ENCODE results near the gene ARHGAP32.

The ARHGAP32 gene

DNA sequence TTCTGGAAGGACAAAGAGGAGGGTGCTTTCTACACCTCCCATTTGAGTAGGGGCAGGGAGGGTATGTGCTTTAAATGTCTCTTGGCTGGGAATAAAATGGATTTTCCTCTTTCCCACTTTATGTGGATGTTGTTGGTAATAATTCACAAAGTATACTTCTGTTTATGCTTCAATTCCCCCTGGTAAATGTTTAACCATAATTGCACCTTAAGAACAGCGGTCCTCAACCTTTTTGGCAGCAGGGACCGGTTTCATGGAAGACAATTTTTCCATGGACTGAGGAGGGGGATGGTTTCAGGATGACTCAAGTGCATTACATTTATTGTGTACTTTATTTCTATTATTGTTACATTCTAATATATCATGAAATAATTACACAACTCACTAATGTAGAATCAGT lies 245.5 kb downstream of the ARHGAP32 start:
- Histone ChIP-seq H3K9me3 (ENCODE audit: control insufficient read depth, low read depth, low read length) (no peaks in the 10 kb centered on the region), H3K36me3 (ENCODE audit: control insufficient read depth, low read depth, low read length) (no peaks in the 10 kb centered on the region), H3K4me1 (ENCODE audit: control insufficient read depth, low read depth, low read length) (no peaks in the 10 kb centered on the region), H3K27ac (ENCODE audit: low read length) (no peak overlapping the region), H3K27me3 (ENCODE audit: control insufficient read depth, insufficient read depth, low read length) (no peaks in the 10 kb centered on the region), H3K9ac (ENCODE audit: low read length) (no peak overlapping the region), H3K4me3 (ENCODE audit: low read length) (no peak overlapping the region)

DNA sequence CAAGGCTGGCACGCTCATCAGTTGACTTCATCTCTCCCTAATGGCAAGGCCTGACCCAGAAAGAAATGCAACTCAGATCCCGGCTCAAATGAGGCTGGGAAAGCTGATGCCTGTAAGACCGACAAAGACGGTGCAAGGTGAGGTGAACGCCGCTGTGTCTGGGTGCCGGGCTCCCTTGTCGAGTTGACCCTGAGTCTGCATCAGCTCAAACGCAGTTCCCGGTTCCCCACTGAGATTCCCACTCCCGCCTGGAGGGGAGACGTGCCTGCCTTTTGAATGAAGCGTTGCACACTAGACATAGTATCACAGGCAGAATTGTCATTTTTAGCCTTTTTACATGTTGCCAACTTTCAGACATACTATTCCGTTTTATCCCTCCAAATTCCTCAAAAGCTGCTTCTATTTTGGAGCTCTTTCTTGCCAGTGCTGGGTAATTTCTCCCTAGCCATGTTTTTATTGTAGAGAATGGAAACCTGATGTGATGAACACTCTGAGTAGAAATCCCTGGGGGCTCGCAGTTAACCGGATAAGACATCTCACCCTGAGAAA lies 248.6 kb downstream of the ARHGAP32 start:
- Histone ChIP-seq H3K4me3 (ENCODE audit: low read length) (no peak overlapping the region), H3K4me1 (ENCODE audit: control insufficient read depth, low read depth, low read length) (no peaks in the 10 kb centered on the region), H3K27me3 (ENCODE audit: control insufficient read depth, insufficient read depth, low read length) (no peaks in the 10 kb centered on the region), H3K9ac (ENCODE audit: low read length) (no peak overlapping the region), H3K36me3 (ENCODE audit: control insufficient read depth, low read depth, low read length) (no peaks in the 10 kb centered on the region), H3K9me3 (ENCODE audit: control insufficient read depth, low read depth, low read length) (no peaks in the 10 kb centered on the region), H3K27ac (ENCODE audit: low read length) (no peak overlapping the region)

DNA sequence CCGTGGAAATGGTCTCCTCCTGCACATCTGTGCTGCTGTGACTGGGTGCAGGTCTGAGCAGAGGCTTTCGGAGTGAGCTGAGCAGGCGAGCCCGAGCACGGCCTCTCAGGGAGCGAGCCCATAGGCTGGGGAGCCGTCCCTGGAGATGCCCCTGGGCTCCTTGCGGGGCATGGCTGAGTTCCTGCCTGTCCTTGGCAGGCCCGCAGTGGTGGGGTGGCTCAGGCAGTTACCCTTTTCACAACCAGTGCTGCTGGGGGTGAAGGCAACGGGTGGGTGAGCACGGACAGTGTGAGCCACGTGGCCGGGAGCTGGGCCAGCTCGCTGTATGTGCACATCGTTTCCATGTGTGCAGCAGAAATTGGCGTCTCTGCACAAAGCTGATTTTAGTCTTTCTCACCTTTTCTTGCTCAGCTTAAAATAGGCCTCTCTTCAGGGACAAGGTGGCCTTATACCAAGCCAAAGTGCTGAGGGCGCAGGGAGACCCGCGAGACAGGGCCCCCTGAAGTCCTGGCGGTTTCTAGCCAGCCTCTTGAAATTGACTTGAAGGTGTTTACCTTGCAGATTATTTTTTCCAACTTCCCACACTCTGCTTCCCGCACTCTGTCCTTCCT lies 249.2 kb downstream of the ARHGAP32 start, which contains the start of gene TP53AIP1:
Gene TP53AIP1 (minus strand): TSS at position 55 of the 611 bp plus-strand sequence. CDS start 5,053 bp downstream, outside the sequence.
- H3K4me1 ChIP-seq (ENCODE audit: control insufficient read depth, low read depth, low read length) = no peaks in the 10 kb centered on the region
- no peaks in the 10 kb centered on the region for H3K36me3 ChIP-seq (ENCODE audit: control insufficient read depth, low read depth, low read length)
- H3K27me3 ChIP-seq (ENCODE audit: control insufficient read depth, insufficient read depth, low read length) = no peaks in the 10 kb centered on the region
- H3K9ac ChIP-seq (ENCODE audit: low read length) = no peak within 1 kb of the TSS
- H3K27ac ChIP-seq (ENCODE audit: low read length) = no peak within 1 kb of the TSS
- H3K9me3 ChIP-seq (ENCODE audit: control insufficient read depth, low read depth, low read length) = no peaks in the 10 kb centered on the region
- H3K4me3 ChIP-seq (ENCODE audit: low read length) = no peak within 1 kb of the TSS

DNA sequence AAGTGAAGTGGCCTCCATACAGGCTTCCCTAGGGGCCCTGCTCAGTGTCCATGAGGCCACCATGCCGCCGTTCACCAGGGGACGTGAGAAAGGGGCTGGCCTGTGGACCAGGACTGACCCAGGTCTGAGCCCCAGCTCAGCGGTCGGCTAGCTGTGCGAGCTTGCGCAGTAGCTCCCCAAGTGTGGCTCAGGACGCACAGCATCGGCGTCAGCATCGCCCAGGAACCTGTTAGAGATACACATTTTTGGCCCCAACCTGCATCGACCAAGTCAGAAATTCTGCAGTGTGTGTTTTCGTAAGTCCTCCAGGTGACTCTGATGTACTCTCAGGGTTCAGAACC lies 249.9 kb downstream of the ARHGAP32 start:
- H3K27ac ChIP-seq (ENCODE audit: low read length) = no peak overlapping the region
- no peak overlapping the region for H3K4me3 ChIP-seq (ENCODE audit: low read length)
- H3K27me3 ChIP-seq (ENCODE audit: control insufficient read depth, insufficient read depth, low read length) = no peaks in the 10 kb centered on the region
- H3K4me1 ChIP-seq (ENCODE audit: control insufficient read depth, low read depth, low read length) = peaks cover 4% of the 10 kb centered on the region
- H3K9ac ChIP-seq (ENCODE audit: low read length) = no peak overlapping the region
- H3K36me3 ChIP-seq (ENCODE audit: control insufficient read depth, low read depth, low read length) = no peaks in the 10 kb centered on the region
- no peaks in the 10 kb centered on the region for H3K9me3 ChIP-seq (ENCODE audit: control insufficient read depth, low read depth, low read length)

DNA sequence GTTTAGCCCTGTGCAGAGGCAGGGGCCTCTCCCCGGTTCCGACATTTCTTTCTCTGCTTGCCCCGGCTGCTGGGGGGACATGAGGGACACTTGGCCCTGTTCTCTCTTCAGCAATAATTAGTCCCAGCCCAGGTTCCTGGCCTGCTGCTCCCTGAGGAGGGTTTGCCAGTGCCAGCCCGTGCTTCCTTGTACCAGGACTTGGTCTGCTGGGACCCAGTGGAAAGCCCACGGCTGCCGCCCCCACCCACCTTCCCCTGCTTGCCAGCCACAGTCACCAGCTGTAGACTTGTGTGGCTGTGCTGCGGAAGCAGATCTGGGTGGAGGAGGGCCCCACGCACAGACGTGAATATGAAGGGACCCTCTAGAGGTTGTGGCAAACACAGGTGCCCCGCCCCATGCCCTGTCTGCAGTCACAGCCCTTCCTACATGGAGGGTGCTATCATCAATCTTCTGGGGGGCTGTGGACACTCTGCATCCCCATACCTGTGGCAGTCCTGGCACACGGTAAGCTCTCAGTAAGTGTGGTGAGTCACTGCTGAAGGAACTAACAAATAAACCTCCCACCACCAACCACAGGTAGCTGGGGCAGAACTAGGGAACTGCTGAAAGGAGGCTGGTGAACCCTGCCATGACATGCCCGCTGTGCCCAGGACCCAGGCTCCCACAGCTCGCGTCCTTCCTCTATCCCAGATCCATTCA lies 250.4 kb downstream of the ARHGAP32 start:
- H3K4me1 ChIP-seq (ENCODE audit: control insufficient read depth, low read depth, low read length) = peaks cover 10% of the 10 kb centered on the region
- H3K36me3 ChIP-seq (ENCODE audit: control insufficient read depth, low read depth, low read length) = no peaks in the 10 kb centered on the region
- no peak overlapping the region for H3K4me3 ChIP-seq (ENCODE audit: low read length)
- no peak overlapping the region for H3K9ac ChIP-seq (ENCODE audit: low read length)
- no peak overlapping the region for H3K27ac ChIP-seq (ENCODE audit: low read length)
- no peaks in the 10 kb centered on the region for H3K9me3 ChIP-seq (ENCODE audit: control insufficient read depth, low read depth, low read length)
- no peaks in the 10 kb centered on the region for H3K27me3 ChIP-seq (ENCODE audit: control insufficient read depth, insufficient read depth, low read length)

DNA sequence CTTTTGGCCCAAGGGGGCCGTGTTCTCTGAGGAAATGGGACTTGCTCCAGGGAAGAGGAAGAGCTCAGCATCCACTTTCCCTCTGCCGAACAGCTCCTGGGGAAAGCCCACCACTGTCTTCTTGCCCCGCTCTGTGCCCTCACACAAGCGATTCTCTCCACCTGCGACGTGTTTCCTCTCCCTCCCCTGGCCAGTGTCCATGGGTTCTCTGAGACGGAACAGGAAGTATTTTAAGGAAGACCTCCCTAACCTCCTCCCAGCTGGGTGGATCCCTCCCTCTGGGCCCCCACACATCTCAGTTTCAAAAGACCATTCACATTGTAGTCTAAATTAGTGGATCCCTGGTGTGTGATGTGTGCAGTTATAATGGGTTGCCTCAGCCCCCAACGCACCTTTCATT lies 251.0 kb downstream of the ARHGAP32 start:
- Histone ChIP-seq H3K4me3 (ENCODE audit: low read length) (no peak overlapping the region), H3K9me3 (ENCODE audit: control insufficient read depth, low read depth, low read length) (no peaks in the 10 kb centered on the region), H3K27ac (ENCODE audit: low read length) (no peak overlapping the region), H3K36me3 (ENCODE audit: control insufficient read depth, low read depth, low read length) (no peaks in the 10 kb centered on the region), H3K27me3 (ENCODE audit: control insufficient read depth, insufficient read depth, low read length) (no peaks in the 10 kb centered on the region), H3K9ac (ENCODE audit: low read length) (no peak overlapping the region), H3K4me1 (ENCODE audit: control insufficient read depth, low read depth, low read length) (peaks cover 15% of the 10 kb centered on the region)

DNA sequence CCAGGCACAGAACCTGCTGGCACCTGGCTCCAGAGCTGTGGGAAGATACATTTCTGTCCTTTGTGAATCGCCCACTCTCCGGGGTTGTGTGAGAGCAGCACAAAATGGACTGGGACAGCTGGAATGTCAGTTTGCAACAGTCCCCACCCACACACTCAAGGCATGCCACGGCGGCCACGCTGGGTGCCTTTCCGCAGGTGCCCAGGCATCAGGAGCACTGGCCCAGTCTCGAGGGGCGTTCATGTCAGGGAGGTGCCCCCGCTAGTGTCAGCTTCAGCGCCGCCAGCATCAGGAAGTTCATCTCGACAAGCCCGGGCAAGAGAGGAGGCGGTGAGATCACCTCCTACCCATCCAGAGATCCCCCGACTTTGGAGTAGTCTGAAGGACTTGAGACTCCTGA lies 251.5 kb downstream of the ARHGAP32 start:
- Histone ChIP-seq H3K27ac (ENCODE audit: low read length) (no peak overlapping the region), H3K4me1 (ENCODE audit: control insufficient read depth, low read depth, low read length) (peaks cover 15% of the 10 kb centered on the region), H3K9me3 (ENCODE audit: control insufficient read depth, low read depth, low read length) (no peaks in the 10 kb centered on the region), H3K36me3 (ENCODE audit: control insufficient read depth, low read depth, low read length) (no peaks in the 10 kb centered on the region), H3K4me3 (ENCODE audit: low read length) (no peak overlapping the region), H3K27me3 (ENCODE audit: control insufficient read depth, insufficient read depth, low read length) (no peaks in the 10 kb centered on the region), H3K9ac (ENCODE audit: low read length) (no peak overlapping the region)

DNA sequence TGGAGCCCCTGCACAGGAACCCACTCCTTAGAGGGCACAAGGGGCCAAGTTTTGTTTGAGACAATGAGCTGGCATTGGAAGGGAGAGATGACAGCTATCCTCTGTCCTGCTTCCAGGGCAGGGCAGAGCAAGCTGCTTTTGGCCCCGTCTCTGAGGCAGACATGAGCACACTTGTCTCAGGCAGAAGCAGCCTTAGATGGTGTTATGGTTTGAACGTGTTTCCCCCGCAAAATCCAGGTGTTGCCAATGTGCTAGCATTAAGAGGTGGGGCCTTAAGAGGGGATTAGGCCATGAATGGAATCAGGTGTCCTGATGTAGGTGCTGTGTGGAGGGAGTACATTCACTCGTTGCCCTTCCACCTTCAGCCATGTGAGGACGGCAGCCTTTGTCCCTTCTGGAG lies 252.0 kb downstream of the ARHGAP32 start:
- Histone ChIP-seq H3K4me1 (ENCODE audit: control insufficient read depth, low read depth, low read length) (peaks cover 15% of the 10 kb centered on the region), H3K27ac (ENCODE audit: low read length) (no peak overlapping the region), H3K9ac (ENCODE audit: low read length) (no peak overlapping the region), H3K27me3 (ENCODE audit: control insufficient read depth, insufficient read depth, low read length) (no peaks in the 10 kb centered on the region), H3K9me3 (ENCODE audit: control insufficient read depth, low read depth, low read length) (no peaks in the 10 kb centered on the region), H3K4me3 (ENCODE audit: low read length) (no peak overlapping the region), H3K36me3 (ENCODE audit: control insufficient read depth, low read depth, low read length) (no peaks in the 10 kb centered on the region)

DNA sequence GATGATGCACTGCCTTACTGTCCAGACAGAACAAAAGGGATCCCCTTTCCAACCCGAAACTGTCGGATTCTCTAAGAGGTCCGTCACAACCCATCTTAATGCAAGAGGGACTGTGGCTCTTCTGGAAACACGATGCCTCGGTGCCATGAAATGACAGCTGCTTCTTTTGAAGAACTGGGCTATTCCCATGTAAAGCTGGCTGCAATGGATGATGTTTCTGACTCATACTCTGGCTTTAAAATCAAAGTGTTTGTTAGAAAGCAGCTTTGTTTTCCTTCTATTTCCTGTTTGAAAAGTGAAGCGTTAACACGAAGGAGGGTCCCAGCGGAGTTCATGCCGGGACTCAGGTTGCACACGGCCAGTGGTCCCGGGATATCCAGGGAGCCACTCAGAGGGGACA lies 252.5 kb downstream of the ARHGAP32 start:
- Histone ChIP-seq H3K27ac (ENCODE audit: low read length) (no peak overlapping the region), H3K9me3 (ENCODE audit: control insufficient read depth, low read depth, low read length) (no peaks in the 10 kb centered on the region), H3K27me3 (ENCODE audit: control insufficient read depth, insufficient read depth, low read length) (no peaks in the 10 kb centered on the region), H3K4me3 (ENCODE audit: low read length) (no peak overlapping the region), H3K36me3 (ENCODE audit: control insufficient read depth, low read depth, low read length) (no peaks in the 10 kb centered on the region), H3K4me1 (ENCODE audit: control insufficient read depth, low read depth, low read length) (peaks cover 15% of the 10 kb centered on the region), H3K9ac (ENCODE audit: low read length) (no peak overlapping the region)

DNA sequence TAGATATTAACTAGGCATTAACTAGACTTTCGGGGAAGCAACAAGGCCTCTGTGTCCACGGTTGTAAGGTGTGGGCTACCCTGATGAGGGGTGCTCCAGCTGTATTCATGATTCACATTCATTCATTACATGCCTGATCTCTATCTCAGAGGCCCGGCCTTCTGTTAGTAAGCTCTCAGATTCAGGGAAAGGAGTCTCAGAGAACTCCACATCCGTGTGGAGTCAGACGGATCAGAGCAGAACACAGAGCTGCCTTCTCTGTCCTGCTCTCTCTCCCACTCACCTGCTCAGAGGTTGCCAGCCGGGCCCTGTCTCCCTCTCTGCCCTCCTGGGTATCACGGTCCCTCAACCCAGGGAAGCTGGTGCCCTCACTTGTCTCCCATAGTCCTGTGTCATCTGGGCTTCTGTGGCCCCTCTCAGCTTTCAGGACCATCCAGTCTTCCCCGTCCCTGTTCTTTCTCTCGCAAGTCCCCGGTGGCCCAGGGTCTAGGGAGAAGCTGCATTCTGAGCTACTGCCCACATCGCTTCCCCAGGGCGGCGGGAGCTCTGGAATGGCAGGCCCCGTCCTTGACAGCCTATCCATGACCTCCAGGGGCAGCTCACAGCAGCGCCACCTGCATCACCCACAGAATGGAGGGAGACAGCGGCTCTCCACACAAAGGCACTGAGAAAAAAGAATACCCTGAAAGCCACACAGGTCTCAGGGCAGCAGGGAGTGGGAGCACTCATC lies 253.8 kb downstream of the ARHGAP32 start:
- H3K4me3 ChIP-seq (ENCODE audit: low read length) = no peak overlapping the region
- H3K36me3 ChIP-seq (ENCODE audit: control insufficient read depth, low read depth, low read length) = no peaks in the 10 kb centered on the region
- peaks cover 2% of the 10 kb centered on the region for H3K27me3 ChIP-seq (ENCODE audit: control insufficient read depth, insufficient read depth, low read length)
- H3K9me3 ChIP-seq (ENCODE audit: control insufficient read depth, low read depth, low read length) = no peaks in the 10 kb centered on the region
- no peak overlapping the region for H3K9ac ChIP-seq (ENCODE audit: low read length)
- H3K4me1 ChIP-seq (ENCODE audit: control insufficient read depth, low read depth, low read length) = peaks cover 15% of the 10 kb centered on the region
- no peak overlapping the region for H3K27ac ChIP-seq (ENCODE audit: low read length)

DNA sequence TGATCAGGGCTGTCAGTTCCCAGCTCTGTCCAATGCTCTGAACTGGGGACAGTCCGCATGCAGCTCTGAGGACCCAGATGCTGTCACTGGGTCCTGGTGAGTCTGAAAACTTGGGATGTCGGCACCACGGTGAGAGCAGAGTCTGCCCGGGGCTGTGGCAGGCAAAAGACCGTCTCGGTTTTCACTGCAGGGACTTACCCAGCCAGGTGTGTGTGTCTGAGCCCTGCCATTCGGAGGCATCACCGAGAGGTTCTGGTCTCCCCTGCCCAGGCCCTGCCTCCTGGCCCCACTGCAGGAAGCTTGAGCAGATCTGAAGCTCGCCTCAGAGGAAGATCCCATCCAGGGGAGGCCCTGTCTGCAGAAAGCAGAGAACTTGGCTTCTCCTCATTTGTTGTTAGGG lies 254.6 kb downstream of the ARHGAP32 start:
- H3K9ac ChIP-seq (ENCODE audit: low read length) = no peak overlapping the region
- no peak overlapping the region for H3K27ac ChIP-seq (ENCODE audit: low read length)

More for the DNA sequence above, 254.6 kb downstream of the ARHGAP32 start:
- Histone ChIP-seq H3K4me1 (ENCODE audit: control insufficient read depth, low read depth, low read length) (peaks cover 15% of the 10 kb centered on the region), H3K36me3 (ENCODE audit: control insufficient read depth, low read depth, low read length) (no peaks in the 10 kb centered on the region), H3K27me3 (ENCODE audit: control insufficient read depth, insufficient read depth, low read length) (peaks cover 6% of the 10 kb centered on the region), H3K9me3 (ENCODE audit: control insufficient read depth, low read depth, low read length) (no peaks in the 10 kb centered on the region), H3K4me3 (ENCODE audit: low read length) (no peak overlapping the region)

Data from iPS-18a (cell line).